IMR-90 (cell line): ENCODE measurements around the gene VSNL1. TPM values are rescaled to one million over a fixed set of nuclear protein-coding genes. Genes with fewer than 3 reads are reported as not detected.

ENCODE experiments used
- ATAC-seq: fragments of 200-7000 bp; cut with Tn5 transposase; 2 replicates; pipeline ENCODE4 v1.9.1; 2020; ENCODE audit warnings: low read depth, mild to moderate bottlenecking, moderate library complexity
- BruUV-seq: library from RNA; stranded (reverse); fragments of 400-500 nt; replicated peaks from 2 replicates; lab custom pipeline; 2021; lab: Mats Ljungman, UMichigan
- CTCF ChIA-PET: fragments of 300-600 bp; formaldehyde crosslinking; extraction: SDS; loops from one replicate; lab custom pipeline; 2021; ENCODE audit warnings: antibody characterized with exemption; lab: Yijun Ruan, JAX
- POLR2A ChIA-PET: fragments of 300-600 bp; sonication (Branson Sonifier 250); formaldehyde crosslinking; loops from one replicate; lab custom pipeline; 2022; ENCODE audit warnings: antibody characterized with exemption; ENCODE audit not compliant: unreplicated experiment; lab: Charles Lee
- DNase-seq: peaks from one replicate; pipeline ENCODE4 v3.0.0; 2013
- H2AFZ ChIP-seq: replicated peaks from 2 replicates; pipeline ENCODE3; 2013; ENCODE audit warnings: low read length, mild to moderate bottlenecking; ENCODE audit not compliant: poor library complexity
- H2AK5ac ChIP-seq: 2 replicates; pipeline ENCODE4 v1.6.1; 2013; ENCODE audit warnings: low read depth, low read length, inconsistent platforms
- H2AK9ac ChIP-seq: replicated peaks from 2 replicates; pipeline ENCODE3; 2013; ENCODE audit warnings: mild to moderate bottlenecking, low read depth, low read length, moderate library complexity; ENCODE audit not compliant: poor library complexity
- H2BK120ac ChIP-seq: 2 replicates; pipeline ENCODE4 v1.6.1; 2013; ENCODE audit warnings: low read depth, low read length, inconsistent platforms
- H2BK15ac ChIP-seq: 3 replicates; pipeline ENCODE4 v1.6.1; 2013; ENCODE audit warnings: low read depth, low read length, inconsistent platforms
- H2BK20ac ChIP-seq: 2 replicates; pipeline ENCODE4 v1.6.1; 2013; ENCODE audit warnings: low read depth, mild to moderate bottlenecking, inconsistent platforms, low read length, moderate library complexity
- H2BK5ac ChIP-seq: 2 replicates; pipeline ENCODE4 v1.6.1; 2013; ENCODE audit warnings: mild to moderate bottlenecking, low read depth, low read length, inconsistent platforms; ENCODE audit not compliant: poor library complexity, severe bottlenecking
- H3K14ac ChIP-seq: replicated peaks from 2 replicates; pipeline ENCODE4 v1.6.1; 2013; ENCODE audit warnings: low read depth, low read length, inconsistent platforms
- H3K18ac ChIP-seq: 2 replicates; pipeline ENCODE4 v1.6.1; 2013; ENCODE audit warnings: low read depth, low read length, control low read depth
- H3K23ac ChIP-seq: 2 replicates; pipeline ENCODE4 v1.6.1; 2013; ENCODE audit warnings: low read depth, low read length, inconsistent platforms
- H3K27ac ChIP-seq: 2 replicates; pipeline ENCODE4 v1.5.1; 2013; ENCODE audit warnings: mild to moderate bottlenecking, control low read depth, low read length; ENCODE audit not compliant: insufficient read depth
- H3K27me3 ChIP-seq: 2 replicates; pipeline ENCODE4 v1.6.1; 2013; ENCODE audit warnings: low read length; ENCODE audit not compliant: control insufficient read depth, insufficient read depth
- H3K36me3 ChIP-seq: 2 replicates; pipeline ENCODE4 v1.6.1; 2013; ENCODE audit warnings: low read length, mixed read lengths; ENCODE audit not compliant: control insufficient read depth, insufficient read depth
- H3K4ac ChIP-seq: 2 replicates; pipeline ENCODE4 v1.6.1; 2013; ENCODE audit warnings: low read depth, low read length, inconsistent platforms
- H3K4me1 ChIP-seq: 2 replicates; pipeline ENCODE4 v1.6.1; 2013; ENCODE audit warnings: low read length, mixed read lengths; ENCODE audit not compliant: control insufficient read depth, insufficient read depth
- H3K4me2 ChIP-seq: 2 replicates; pipeline ENCODE4 v1.6.1; 2013; ENCODE audit warnings: low read depth, mild to moderate bottlenecking, control low read depth, low read length, moderate library complexity
- H3K4me3 ChIP-seq: 2 replicates; pipeline ENCODE4 v1.5.1; 2013; ENCODE audit warnings: low read depth, mild to moderate bottlenecking, control low read depth, low read length, moderate library complexity; ENCODE audit not compliant: insufficient read depth
- H3K56ac ChIP-seq: 2 replicates; pipeline ENCODE4 v1.6.1; 2013; ENCODE audit warnings: low read length, inconsistent platforms; ENCODE audit not compliant: insufficient read depth; ENCODE audit errors: extremely low read depth
- H3K79me1 ChIP-seq, 2 experiments: 2 replicates each; pipeline ENCODE4 v1.6.1; 2013; ENCODE audit warnings: low read length in 2 of 2, inconsistent platforms in 1 of 2, low read depth in 1 of 2
- H3K9ac ChIP-seq: 2 replicates; pipeline ENCODE4 v1.6.1; 2013; ENCODE audit warnings: low read depth, low read length, control low read depth
- H3K9me1 ChIP-seq: 2 replicates; pipeline ENCODE4 v1.6.1; 2013; ENCODE audit warnings: low read length, inconsistent platforms; ENCODE audit not compliant: insufficient read depth
- H3K9me3 ChIP-seq: 2 replicates; pipeline ENCODE4 v1.6.1; 2013; ENCODE audit warnings: low read length; ENCODE audit not compliant: control insufficient read depth, insufficient read depth
- H4K20me1 ChIP-seq: 2 replicates; pipeline ENCODE4 v1.6.1; 2013; ENCODE audit warnings: low read length, inconsistent platforms; ENCODE audit not compliant: insufficient read depth
- H4K5ac ChIP-seq: 2 replicates; pipeline ENCODE4 v1.6.1; 2013; ENCODE audit warnings: mild to moderate bottlenecking, low read depth, low read length, control low read depth
- H4K8ac ChIP-seq, 2 experiments: 2 replicates each; pipeline ENCODE4 v1.6.1; 2013; ENCODE audit warnings: low read depth in 2 of 2, low read length in 2 of 2, control low read depth in 1 of 2, inconsistent platforms in 1 of 2
- H4K91ac ChIP-seq: 2 replicates; pipeline ENCODE4 v1.6.1; 2013; ENCODE audit warnings: low read depth, low read length, inconsistent platforms; ENCODE audit not compliant: insufficient read depth
- CEBPB ChIP-seq: IDR thresholded peaks from 2 replicates; pipeline ENCODE4 v1.6.1; 2012; ENCODE audit warnings: low read depth, low read length, improper control_type of control experiment
- CHD1 ChIP-seq: IDR thresholded peaks from 2 replicates; pipeline ENCODE4 v1.6.1; 2012; ENCODE audit warnings: low read depth, low read length, improper control_type of control experiment
- FOS ChIP-seq: fragments of 150-350 bp; IDR thresholded peaks from 2 replicates; pipeline ENCODE4 v1.6.1; 2016; ENCODE audit warnings: low read depth, low read length
- MXI1 ChIP-seq: IDR thresholded peaks from 2 replicates; pipeline ENCODE4 v1.6.1; 2012; ENCODE audit warnings: low read depth, mild to moderate bottlenecking, low read length, moderate library complexity, borderline replicate concordance
- NFE2L2 ChIP-seq: fragments of 150-350 bp; IDR thresholded peaks from 2 replicates; pipeline ENCODE4 v1.6.1; 2016; ENCODE audit warnings: low read depth, mild to moderate bottlenecking, low read length
- POLR2A ChIP-seq: IDR thresholded peaks from 2 replicates; pipeline ENCODE4 v1.6.1; 2012; ENCODE audit warnings: mild to moderate bottlenecking, low read depth, low read length
- RAD21 ChIP-seq: IDR thresholded peaks from 2 replicates; pipeline ENCODE4 v1.6.1; 2012; ENCODE audit warnings: low read length, improper control_type of control experiment
- RCOR1 ChIP-seq: IDR thresholded peaks from 2 replicates; pipeline ENCODE4 v1.6.1; 2012; ENCODE audit warnings: mild to moderate bottlenecking, low read length, improper control_type of control experiment; ENCODE audit not compliant: insufficient replicate concordance
- RFX5 ChIP-seq: IDR thresholded peaks from 2 replicates; pipeline ENCODE4 v1.8.0; 2012; ENCODE audit warnings: low read depth, mild to moderate bottlenecking, low read length, moderate library complexity
- USF2 ChIP-seq: fragments of 150-350 bp; IDR thresholded peaks from 2 replicates; pipeline ENCODE4 v1.6.1; 2017; ENCODE audit warnings: mild to moderate bottlenecking, antibody characterized with exemption, low read length, low read depth
- dilution Hi-C: fragments of 300-500 bp; cut with HindIII; formaldehyde crosslinking; loops from one replicate; pipeline ENCODE4 v1.14.3; 2018; ENCODE audit warnings: low sequenced_read_pairs; ENCODE audit not compliant: unreplicated experiment
- in situ Hi-C: fragments of 300-500 bp; cut with MboI; formaldehyde crosslinking; loops from 3 replicates; pipeline ENCODE4 v1.14.3; 2019; ENCODE audit warnings: low sequenced_read_pairs, inconsistent platforms, mixed read lengths
- intact Hi-C: fragments of 100-400 bp; cut with micrococcal nuclease; formaldehyde crosslinking; loops from 2 replicates; pipeline ENCODE4 v1.10.0; 2022
- polyA plus RNA-seq, 3 experiments: library from polyadenylated mRNA; depleted of rRNA; stranded (reverse); fragments of >200 nt; gene quantifications; 2 replicates each; pipeline ENCODE4 v1.2.3, GENCODE V29; 2012; ENCODE audit warnings: low replicate concordance in 1 of 3
- total RNA-seq: library from RNA; depleted of rRNA; stranded (reverse); fragments of >200 nt; gene quantifications from 2 replicates; pipeline ENCODE4 v1.2.3, GENCODE V29; 2012
- TF ChIP-seq, protein P1 (sequence below): conservative IDR thresholded peaks from 2 replicates; pipeline ENCODE4 v1.5.1; 2012; ENCODE audit warnings: mild to moderate bottlenecking, low read depth, low read length, improper control_type of control experiment

Gene VSNL1
- total and polyA plus RNA-seq, 2 of the 4 experiments (the other 2 are of a cell fraction), result 0.32 to 0.36 TPM

DNA sequence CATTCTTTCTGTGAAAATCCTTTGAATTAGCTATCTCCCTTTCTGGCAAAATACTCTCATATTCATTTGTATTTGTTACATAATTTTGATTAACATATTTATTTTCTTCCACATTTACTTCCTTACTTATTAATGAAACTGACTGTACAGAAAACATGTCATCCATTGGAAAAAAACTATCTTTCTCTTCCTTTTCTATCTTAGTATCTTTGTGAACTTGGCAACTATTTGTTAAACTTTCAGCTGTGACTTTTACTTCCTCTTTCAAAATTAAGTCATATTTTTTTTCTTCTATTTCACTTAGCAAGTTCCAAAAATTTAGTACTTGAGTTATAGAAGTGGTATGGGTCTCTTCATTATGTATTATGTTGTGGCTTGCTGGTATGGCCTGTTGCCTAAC, 24.8 kb upstream of the VSNL1 start:
- Histone ChIP-seq H4K8ac (no peak overlapping the region), H3K18ac (no peak overlapping the region), H4K91ac (no peak overlapping the region), H3K79me1 (no peaks in the 10 kb centered on the region), H2BK15ac (no peak overlapping the region), H3K4me3 (no peak overlapping the region), H4K5ac (no peak overlapping the region), H3K4me2 (no peak overlapping the region), H2BK20ac (no peak overlapping the region), H3K9me1 (no peaks in the 10 kb centered on the region), H3K23ac (no peak overlapping the region), H3K9me3 (no peaks in the 10 kb centered on the region), H3K56ac (no peak overlapping the region), H3K27me3 (no peaks in the 10 kb centered on the region), H3K27ac (no peak overlapping the region), H3K14ac (no peak overlapping the region), H2AK5ac (no peak overlapping the region), H2AFZ (no peak overlapping the region), H4K20me1 (no peaks in the 10 kb centered on the region), H3K4me1 (no peaks in the 10 kb centered on the region), H2BK5ac (no peak overlapping the region), H2AK9ac (no peak overlapping the region), H3K4ac (no peak overlapping the region), H3K9ac (no peak overlapping the region), H2BK120ac (no peak overlapping the region), H3K36me3 (no peaks in the 10 kb centered on the region)
- ChIA-PET CTCF (no interaction called here), POLR2A (no interaction called here)
- DNase-seq (no peak), ATAC-seq (no peak)
- intact Hi-C loops, result no loop called here
- in situ Hi-C loops, result no loop called here
- dilution Hi-C loops, result no loop called here
- TF ChIP-seq USF2, result no peak
- no peak for TF ChIP-seq RCOR1
- no peak for TF ChIP-seq RFX5
- TF ChIP-seq CHD1, result no peak
- TF ChIP-seq MXI1, result no peak
- TF ChIP-seq, protein P1, sequence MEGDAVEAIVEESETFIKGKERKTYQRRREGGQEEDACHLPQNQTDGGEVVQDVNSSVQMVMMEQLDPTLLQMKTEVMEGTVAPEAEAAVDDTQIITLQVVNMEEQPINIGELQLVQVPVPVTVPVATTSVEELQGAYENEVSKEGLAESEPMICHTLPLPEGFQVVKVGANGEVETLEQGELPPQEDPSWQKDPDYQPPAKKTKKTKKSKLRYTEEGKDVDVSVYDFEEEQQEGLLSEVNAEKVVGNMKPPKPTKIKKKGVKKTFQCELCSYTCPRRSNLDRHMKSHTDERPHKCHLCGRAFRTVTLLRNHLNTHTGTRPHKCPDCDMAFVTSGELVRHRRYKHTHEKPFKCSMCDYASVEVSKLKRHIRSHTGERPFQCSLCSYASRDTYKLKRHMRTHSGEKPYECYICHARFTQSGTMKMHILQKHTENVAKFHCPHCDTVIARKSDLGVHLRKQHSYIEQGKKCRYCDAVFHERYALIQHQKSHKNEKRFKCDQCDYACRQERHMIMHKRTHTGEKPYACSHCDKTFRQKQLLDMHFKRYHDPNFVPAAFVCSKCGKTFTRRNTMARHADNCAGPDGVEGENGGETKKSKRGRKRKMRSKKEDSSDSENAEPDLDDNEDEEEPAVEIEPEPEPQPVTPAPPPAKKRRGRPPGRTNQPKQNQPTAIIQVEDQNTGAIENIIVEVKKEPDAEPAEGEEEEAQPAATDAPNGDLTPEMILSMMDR, result no peak
- TF ChIP-seq CEBPB, result no peak
- TF ChIP-seq NFE2L2, result no peak
- no peak for TF ChIP-seq FOS
- no peak for TF ChIP-seq RAD21
- no peak for TF ChIP-seq POLR2A
- BruUV-seq, result no TSS peak
